ENCODE data around the gene CBLB.

GRCh38 chr3:105851176-105851575 lies 17.6 kb downstream of the CBLB start:
- TF ChIP-seq CTCF (IDR thresholded peaks at IDR 0.05) (no peak), POLR2A (IDR thresholded peaks at IDR 0.05) (no peak)
